Dendritic cell treated with granulocyte-macrophage colony-stimulating factor and Interleukin-4, amounts not matched to agents 40 ng/mL and 50 ng/mL, for 4 days (primary cell): ENCODE data around the gene LGALS9C.
"Not testable (repeated sequence)": the region's sequence is repeated elsewhere in the genome, so short reads cannot be mapped to it uniquely, and the experiment has no call there.

ENCODE experiments used
- H3K27ac Mint-ChIP-seq: one replicate; pipeline ENCODE4 v1.8.0; 2022; ENCODE audit warnings: mild to moderate bottlenecking, mixed read lengths
- H3K27me3 Mint-ChIP-seq: one replicate; pipeline ENCODE4 v1.8.0; 2022; ENCODE audit warnings: mild to moderate bottlenecking, mixed read lengths
- H3K36me3 Mint-ChIP-seq: one replicate; pipeline ENCODE4 v1.8.0; 2022; ENCODE audit warnings: low read depth, mixed read lengths
- H3K4me1 Mint-ChIP-seq: one replicate; pipeline ENCODE4 v1.8.0; 2022; ENCODE audit warnings: low read depth, mixed read lengths
- H3K4me3 Mint-ChIP-seq: one replicate; pipeline ENCODE4 v1.8.0; 2022; ENCODE audit warnings: mild to moderate bottlenecking, moderate library complexity, mixed read lengths
- H3K9me3 Mint-ChIP-seq: one replicate; pipeline ENCODE4 v1.8.0; 2022; ENCODE audit warnings: mixed read lengths
- intact Hi-C: fragments of 100-400 bp; cut with micrococcal nuclease; formaldehyde crosslinking; loops from one replicate; pipeline ENCODE4 v1.15.0; 2022

LGALS9C gene

DNA sequence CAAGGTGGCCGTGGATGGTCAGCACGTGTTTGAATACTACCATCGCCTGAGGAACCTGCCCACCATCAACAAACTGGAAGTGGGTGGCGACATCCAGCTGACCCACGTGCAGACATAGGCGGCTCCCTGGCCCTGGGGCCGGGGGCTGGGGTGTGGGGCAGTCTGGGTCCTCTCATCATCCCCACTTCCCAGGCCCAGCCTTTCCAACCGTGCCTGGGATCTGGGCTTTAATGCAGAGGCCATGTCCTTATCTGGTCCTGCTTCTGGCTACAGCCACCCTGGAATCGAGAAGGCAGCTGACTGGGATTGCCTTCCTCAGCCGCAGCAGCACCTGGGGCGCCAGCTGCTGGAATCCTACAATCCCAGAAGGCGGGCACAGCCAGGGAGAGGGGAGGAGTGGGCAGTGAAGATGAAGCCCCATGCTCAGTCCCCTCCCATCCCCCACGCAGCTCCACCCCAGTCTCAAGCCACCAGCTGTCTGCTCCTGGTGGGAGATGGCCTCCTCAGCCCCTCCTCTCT is 17.7 kb downstream of the LGALS9C start:
- intact Hi-C loops, H3K27ac Mint-ChIP-seq, H3K4me3 Mint-ChIP-seq, H3K9me3 Mint-ChIP-seq, H3K27me3 Mint-ChIP-seq, H3K36me3 Mint-ChIP-seq, H3K4me1 Mint-ChIP-seq: not testable (repeated sequence)

DNA sequence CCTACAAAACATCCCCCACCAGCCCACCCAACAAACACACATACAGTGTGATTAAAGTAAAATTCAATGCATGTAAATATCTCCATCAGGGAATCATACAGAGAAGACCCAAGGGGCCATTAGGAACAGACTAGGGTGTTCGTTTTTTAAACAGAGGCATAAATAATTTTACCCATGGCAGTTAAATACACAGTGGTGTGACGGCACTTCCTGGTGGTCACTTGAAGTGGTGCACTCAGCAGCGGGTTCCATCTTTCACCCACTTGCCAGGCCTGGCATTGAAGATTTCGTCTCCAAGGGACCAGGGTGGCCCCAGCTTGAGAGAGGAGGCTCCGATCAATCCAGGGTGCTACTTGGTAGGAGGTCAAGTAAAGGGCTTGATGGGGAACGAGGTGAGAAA is 20.5 kb downstream of the LGALS9C start:
- H3K27ac Mint-ChIP-seq, H3K27me3 Mint-ChIP-seq, H3K4me1 Mint-ChIP-seq, intact Hi-C loops, H3K9me3 Mint-ChIP-seq, H3K4me3 Mint-ChIP-seq, H3K36me3 Mint-ChIP-seq: not testable (repeated sequence)

GRCh38 chr17:18499100-18499499 is 22.5 kb downstream of the LGALS9C start:
- H3K27me3 Mint-ChIP-seq, H3K36me3 Mint-ChIP-seq, H3K27ac Mint-ChIP-seq, H3K4me1 Mint-ChIP-seq, H3K9me3 Mint-ChIP-seq, intact Hi-C loops, H3K4me3 Mint-ChIP-seq: not testable (repeated sequence)

DNA sequence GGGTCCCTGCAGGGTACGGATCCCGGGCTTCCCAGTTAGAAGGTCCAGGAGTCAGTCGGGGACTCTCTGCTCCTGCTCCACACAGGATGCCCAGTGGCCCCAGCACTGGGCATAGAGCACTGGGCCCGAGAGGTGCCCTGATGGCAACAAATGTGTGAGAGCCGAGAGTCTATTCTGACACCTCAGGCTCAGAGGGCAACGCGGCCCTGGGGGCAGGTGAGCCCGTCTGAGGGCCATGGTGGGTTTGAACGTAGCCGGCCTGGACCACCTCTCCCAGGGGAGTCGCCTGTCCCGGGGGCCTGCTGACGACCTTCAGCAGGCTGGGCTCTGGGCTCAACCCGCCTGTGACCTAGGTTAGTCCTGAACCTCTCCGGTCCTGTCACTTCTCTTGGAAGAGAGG is 23.2 kb downstream of the LGALS9C start:
- H3K4me1 Mint-ChIP-seq, H3K27me3 Mint-ChIP-seq, H3K4me3 Mint-ChIP-seq, intact Hi-C loops, H3K36me3 Mint-ChIP-seq, H3K9me3 Mint-ChIP-seq, H3K27ac Mint-ChIP-seq: not testable (repeated sequence)

DNA sequence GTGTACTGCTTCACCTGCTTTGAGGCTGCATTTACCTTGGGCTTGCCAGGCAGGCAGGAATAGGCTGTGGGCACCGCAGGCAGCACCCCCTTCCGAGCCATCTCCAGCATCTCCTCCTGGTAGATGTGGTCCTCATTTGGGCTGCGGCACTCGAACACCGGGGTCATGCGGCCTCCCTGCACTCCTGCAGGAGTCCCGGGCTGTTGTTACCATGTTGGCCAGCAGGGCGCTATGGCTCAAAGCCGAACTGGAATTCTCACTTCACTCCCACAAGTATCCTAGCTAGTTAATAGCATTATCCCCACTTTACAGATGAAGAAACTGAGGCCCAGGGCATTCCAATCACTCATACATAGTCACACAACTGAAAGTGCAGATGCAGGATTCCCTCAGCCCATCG is 23.7 kb downstream of the LGALS9C start:
- intact Hi-C loops, H3K36me3 Mint-ChIP-seq, H3K27ac Mint-ChIP-seq, H3K4me1 Mint-ChIP-seq, H3K27me3 Mint-ChIP-seq, H3K4me3 Mint-ChIP-seq, H3K9me3 Mint-ChIP-seq: not testable (repeated sequence)

DNA sequence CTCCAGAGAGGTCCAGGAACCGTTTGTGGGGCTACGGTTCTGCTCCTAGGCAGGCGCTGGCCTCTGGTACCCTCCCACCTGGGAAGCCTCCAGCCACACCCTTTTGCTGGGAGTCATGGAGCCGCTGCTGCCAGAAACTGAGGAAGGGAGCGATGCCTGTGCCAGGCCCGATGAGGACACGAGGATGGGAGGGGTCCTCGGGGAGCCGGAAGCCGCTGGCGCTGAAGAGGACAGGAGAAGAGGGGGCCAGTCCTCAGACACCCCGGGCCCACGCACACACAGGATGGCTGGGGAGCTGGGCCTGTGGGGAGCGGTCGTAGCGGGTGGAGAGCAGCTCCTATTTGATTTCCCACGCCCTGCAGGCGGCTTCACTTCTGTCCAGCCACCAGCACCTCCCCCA is 24.2 kb downstream of the LGALS9C start:
- H3K27me3 Mint-ChIP-seq, H3K4me3 Mint-ChIP-seq, H3K4me1 Mint-ChIP-seq, intact Hi-C loops, H3K27ac Mint-ChIP-seq, H3K9me3 Mint-ChIP-seq, H3K36me3 Mint-ChIP-seq: not testable (repeated sequence)

DNA sequence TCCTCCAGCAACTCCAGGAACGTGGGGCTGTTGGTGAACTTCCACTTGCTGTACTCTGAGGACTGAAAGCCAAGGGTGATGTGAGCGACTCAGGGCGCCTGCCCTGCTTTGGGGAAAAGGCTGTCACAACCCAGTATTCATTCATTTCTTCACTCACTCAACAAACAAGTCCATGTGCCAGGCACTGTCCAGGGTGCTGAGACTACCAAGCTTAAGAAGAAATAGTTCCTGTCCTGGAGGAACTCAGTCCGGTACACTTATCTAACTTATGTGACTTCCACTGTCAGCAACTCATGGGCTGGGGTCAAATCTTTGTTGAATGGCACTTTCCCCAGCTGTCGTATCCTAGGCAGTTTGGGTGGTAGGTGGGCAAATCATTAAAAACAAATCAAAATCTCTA is 26.6 kb downstream of the LGALS9C start:
- H3K9me3 Mint-ChIP-seq, H3K27me3 Mint-ChIP-seq, H3K4me3 Mint-ChIP-seq, H3K4me1 Mint-ChIP-seq, H3K27ac Mint-ChIP-seq, intact Hi-C loops, H3K36me3 Mint-ChIP-seq: not testable (repeated sequence)

GRCh38 chr17:18507729-18508128 is 31.1 kb downstream of the LGALS9C start:
- intact Hi-C loops, H3K9me3 Mint-ChIP-seq, H3K4me1 Mint-ChIP-seq, H3K36me3 Mint-ChIP-seq, H3K27me3 Mint-ChIP-seq, H3K4me3 Mint-ChIP-seq, H3K27ac Mint-ChIP-seq: not testable (repeated sequence)

GRCh38 chr17:18508667-18509066 is 32.1 kb downstream of the LGALS9C start:
- H3K4me3 Mint-ChIP-seq, H3K9me3 Mint-ChIP-seq, H3K27me3 Mint-ChIP-seq, H3K4me1 Mint-ChIP-seq, H3K36me3 Mint-ChIP-seq, H3K27ac Mint-ChIP-seq, intact Hi-C loops: not testable (repeated sequence)

GRCh38 chr17:18521100-18521499 is 44.5 kb downstream of the LGALS9C start:
- H3K36me3 Mint-ChIP-seq, H3K4me1 Mint-ChIP-seq, H3K27me3 Mint-ChIP-seq, intact Hi-C loops, H3K9me3 Mint-ChIP-seq, H3K4me3 Mint-ChIP-seq, H3K27ac Mint-ChIP-seq: not testable (repeated sequence)

DNA sequence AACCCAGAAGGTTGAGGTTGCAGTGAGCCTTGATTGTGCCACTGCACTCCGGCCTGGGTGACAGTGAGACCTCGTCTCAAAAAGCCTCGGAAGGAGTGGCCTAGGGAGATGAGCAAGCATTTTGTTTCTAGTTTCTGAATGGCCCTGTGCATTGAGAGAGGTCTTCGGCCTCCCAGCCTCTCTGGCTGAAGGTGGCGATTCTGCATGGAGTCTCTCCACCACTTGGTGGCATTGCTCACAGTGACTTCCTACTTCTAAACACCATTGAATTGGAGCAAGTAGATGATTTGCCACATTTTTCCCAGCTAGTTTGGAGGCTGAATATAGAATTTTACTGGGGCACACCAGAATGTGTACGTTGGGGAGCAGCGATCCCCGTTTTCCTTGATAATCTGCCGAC is 48.4 kb downstream of the LGALS9C start:
- H3K4me3 Mint-ChIP-seq, H3K27me3 Mint-ChIP-seq, H3K9me3 Mint-ChIP-seq, H3K4me1 Mint-ChIP-seq, H3K27ac Mint-ChIP-seq, H3K36me3 Mint-ChIP-seq, intact Hi-C loops: not testable (repeated sequence)

DNA sequence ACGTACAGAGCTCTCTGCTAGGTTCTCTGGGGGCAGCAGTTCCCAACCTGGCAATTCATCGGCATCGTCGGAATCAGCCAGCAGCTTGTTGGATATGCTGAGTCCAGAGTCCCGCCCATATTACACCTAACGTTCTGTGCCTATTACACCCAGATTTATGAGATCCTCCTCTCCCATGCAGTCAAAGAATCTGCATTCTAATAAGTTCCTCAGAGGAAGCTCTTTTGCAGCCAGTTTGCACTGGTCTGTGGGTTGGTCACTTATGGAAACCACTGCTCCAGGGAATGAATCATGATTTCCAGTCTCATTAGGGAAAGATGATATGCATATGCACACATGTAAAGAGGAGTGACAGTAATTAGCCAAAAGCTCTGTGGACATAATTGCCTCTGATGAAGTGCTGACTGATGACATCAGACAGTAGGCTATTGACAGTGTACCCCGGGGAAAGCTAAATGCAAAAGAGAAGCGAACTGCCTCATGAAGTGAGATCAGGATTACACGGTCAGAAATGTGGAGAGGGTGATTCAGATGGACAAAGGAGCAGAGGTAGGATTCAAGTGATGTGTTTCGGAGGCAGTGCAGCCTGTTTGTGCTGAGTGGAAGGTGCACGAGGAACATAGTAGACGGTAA is 49.7 kb downstream of the LGALS9C start:
- H3K36me3 Mint-ChIP-seq, intact Hi-C loops, H3K4me3 Mint-ChIP-seq: not testable (repeated sequence)

GRCh38 chr17:18527354-18527753 is 50.8 kb downstream of the LGALS9C start:
- H3K9me3 Mint-ChIP-seq, H3K36me3 Mint-ChIP-seq: not testable (repeated sequence)

More for the DNA sequence above, 49.7 kb downstream of the LGALS9C start:
- H3K27ac Mint-ChIP-seq, H3K27me3 Mint-ChIP-seq, H3K9me3 Mint-ChIP-seq, H3K4me1 Mint-ChIP-seq: not testable (repeated sequence)

GRCh38 chr17:18528435-18528834 is 51.8 kb downstream of the LGALS9C start:
- H3K4me3 Mint-ChIP-seq, intact Hi-C loops, H3K27ac Mint-ChIP-seq, H3K36me3 Mint-ChIP-seq, H3K9me3 Mint-ChIP-seq, H3K4me1 Mint-ChIP-seq, H3K27me3 Mint-ChIP-seq: not testable (repeated sequence)

More at GRCh38 chr17:18527354-18527753, 50.8 kb downstream of the LGALS9C start:
- intact Hi-C loops, H3K4me3 Mint-ChIP-seq, H3K27me3 Mint-ChIP-seq, H3K27ac Mint-ChIP-seq, H3K4me1 Mint-ChIP-seq: not testable (repeated sequence)

DNA sequence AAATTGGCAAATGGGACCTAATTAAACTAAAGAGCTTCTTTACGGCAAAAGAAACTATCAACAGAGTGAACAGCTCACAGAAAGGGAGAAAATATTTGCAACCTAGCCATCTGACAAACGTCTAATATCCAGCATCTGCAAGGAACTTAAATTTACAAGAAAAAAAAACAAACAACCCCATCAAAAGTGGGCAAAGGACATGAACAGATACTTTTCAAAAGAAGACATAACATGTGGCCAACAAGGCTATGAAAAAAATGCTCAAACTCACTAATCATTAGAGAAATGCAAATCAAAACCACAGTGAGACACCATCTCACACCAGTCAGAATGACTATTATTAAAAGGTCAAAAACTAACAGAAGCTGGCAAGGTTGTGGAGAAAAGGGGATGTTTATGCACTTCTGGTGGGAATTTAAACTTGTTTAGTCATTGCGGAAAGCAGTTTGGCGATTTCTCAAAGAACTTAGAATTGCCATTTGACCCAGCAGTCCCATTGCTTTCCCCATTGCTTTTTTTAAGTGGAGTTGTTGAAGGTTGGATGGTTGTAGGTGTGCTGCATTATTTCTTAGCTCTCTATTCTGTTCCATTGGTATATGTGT is 52.4 kb downstream of the LGALS9C start:
- H3K4me3 Mint-ChIP-seq, intact Hi-C loops: not testable (repeated sequence)

More for the DNA sequence above, 52.4 kb downstream of the LGALS9C start:
- H3K4me1 Mint-ChIP-seq, H3K36me3 Mint-ChIP-seq, H3K27ac Mint-ChIP-seq, H3K9me3 Mint-ChIP-seq, H3K27me3 Mint-ChIP-seq: not testable (repeated sequence)
